Activated CD8-positive, alpha-beta T cell treated with anti-CD3 and anti-CD28 coated beads, Interleukin-2, amount 10 ng/mL, durations not matched to agents 7 days and 5 days (primary cell): ENCODE data around the gene DDX51. TPM values are rescaled to one million over a fixed set of nuclear protein-coding genes. Genes with fewer than 3 reads are reported as not detected.
"Not testable (repeated sequence)": the region's sequence is repeated elsewhere in the genome, so short reads cannot be mapped to it uniquely, and the experiment has no call there.

Experiments
- ATAC-seq: fragments of 150-1000 bp; cut with Tn5 transposase; one replicate; pipeline ENCODE4 v1.10.0; 2021; ENCODE audit warnings: moderate library complexity
- CTCF ChIA-PET: fragments of 350-600 bp; sonication (Branson Sonifier 250); formaldehyde crosslinking; loops from one replicate; lab custom pipeline; 2021; ENCODE audit warnings: antibody characterized with exemption; lab: Charles Lee
- POLR2A ChIA-PET: fragments of 350-600 bp; sonication (Branson Sonifier 250); formaldehyde crosslinking; loops from one replicate; lab custom pipeline; 2021; ENCODE audit warnings: antibody characterized with exemption; lab: Charles Lee
- DNase-seq: peaks from one replicate; pipeline ENCODE4 v3.0.0-alpha.2; 2020
- H3K27ac Mint-ChIP-seq: one replicate; pipeline ENCODE4 v1.8.0; 2021; ENCODE audit warnings: mild to moderate bottlenecking, mixed read lengths
- H3K27me3 Mint-ChIP-seq: one replicate; pipeline ENCODE4 v1.8.0; 2021; ENCODE audit warnings: low read depth, mixed read lengths
- H3K36me3 Mint-ChIP-seq: one replicate; pipeline ENCODE4 v1.8.0; 2021; ENCODE audit warnings: low read depth, mixed read lengths
- H3K4me1 Mint-ChIP-seq: one replicate; pipeline ENCODE4 v1.8.0; 2021; ENCODE audit warnings: low read depth, mixed read lengths
- H3K4me3 Mint-ChIP-seq: one replicate; pipeline ENCODE4 v1.8.0; 2021; ENCODE audit warnings: mild to moderate bottlenecking, mixed read lengths
- H3K9me3 Mint-ChIP-seq: one replicate; pipeline ENCODE4 v1.8.0; 2022; ENCODE audit warnings: mixed read lengths; ENCODE audit not compliant: insufficient read depth
- total RNA-seq, 2 experiments: library from RNA; stranded (reverse); gene quantifications; one replicate each; pipeline ENCODE4 v1.2.3, GENCODE V29; 2021

DDX51 gene
- total RNA-seq, 2 experiments from 2014 or later: 27.6 to 28.4 TPM

GRCh38 chr12:132149526-132149925 lies 5.4 kb upstream of the DDX51 start:
- H3K36me3 Mint-ChIP-seq, H3K9me3 Mint-ChIP-seq, CTCF ChIA-PET, H3K27ac Mint-ChIP-seq, POLR2A ChIA-PET, DNase-seq, ATAC-seq, H3K4me3 Mint-ChIP-seq, H3K27me3 Mint-ChIP-seq: not testable (repeated sequence)
- peaks cover 21% of the 10 kb centered on the region for H3K4me1 Mint-ChIP-seq

GRCh38 chr12:132148368-132149045 lies 4.4 kb upstream of the DDX51 start:
- H3K27ac Mint-ChIP-seq: no peak overlapping the region
- H3K9me3 Mint-ChIP-seq: no peaks in the 10 kb centered on the region
- peaks cover 21% of the 10 kb centered on the region for H3K4me1 Mint-ChIP-seq
- no peak overlapping the region for H3K4me3 Mint-ChIP-seq
- POLR2A ChIA-PET: no interaction called here
- H3K27me3 Mint-ChIP-seq: no peaks in the 10 kb centered on the region
- CTCF ChIA-PET: no interaction called here
- DNase-seq (no peak), ATAC-seq (no peak)
- peaks cover 12% of the 10 kb centered on the region for H3K36me3 Mint-ChIP-seq

GRCh38 chr12:132147423-132148367 lies 3.6 kb upstream of the DDX51 start:
- no peak for DNase-seq
- peaks cover 12% of the 10 kb centered on the region for H3K36me3 Mint-ChIP-seq
- no peak overlapping the region for H3K27ac Mint-ChIP-seq
- no peaks in the 10 kb centered on the region for H3K9me3 Mint-ChIP-seq
- H3K4me3 Mint-ChIP-seq: no peak overlapping the region
- no peaks in the 10 kb centered on the region for H3K27me3 Mint-ChIP-seq
- ATAC-seq: no peak
- POLR2A ChIA-PET: no interaction called here
- CTCF ChIA-PET: no interaction called here
- H3K4me1 Mint-ChIP-seq: peaks cover 26% of the 10 kb centered on the region

GRCh38 chr12:132146772-132147422 lies 2.8 kb upstream of the DDX51 start:
- Mint-ChIP-seq H3K4me3 (no peak overlapping the region), H3K4me1 (peaks cover 32% of the 10 kb centered on the region), H3K36me3 (peaks cover 12% of the 10 kb centered on the region), H3K9me3 (no peaks in the 10 kb centered on the region), H3K27me3 (no peaks in the 10 kb centered on the region), H3K27ac (no peak overlapping the region)
- no peak for DNase-seq
- CTCF ChIA-PET: interaction anchor here (0.8 kb wide), 1 partner anchor 72 kb away, joined by 3 read pairs; no protein-coding TSS in a partner anchor
- no peak for ATAC-seq
- POLR2A ChIA-PET: interaction anchor here (0.8 kb wide), 1 partner anchor 9 kb away, joined by 3 read pairs; no protein-coding TSS in a partner anchor

GRCh38 chr12:132146098-132146497 lies 2.0 kb upstream of the DDX51 start:
- H3K4me1 Mint-ChIP-seq: peaks cover 32% of the 10 kb centered on the region
- H3K36me3 Mint-ChIP-seq: peaks cover 12% of the 10 kb centered on the region
- ATAC-seq: no peak
- CTCF ChIA-PET: no interaction called here
- peak overlapping the region; percentile 91 for H3K4me3 Mint-ChIP-seq
- no peak for DNase-seq
- no peaks in the 10 kb centered on the region for H3K27me3 Mint-ChIP-seq
- H3K9me3 Mint-ChIP-seq: no peaks in the 10 kb centered on the region
- POLR2A ChIA-PET: interaction anchor here (0.8 kb wide), 1 partner anchor 8 kb away, joined by 3 read pairs; no protein-coding TSS in a partner anchor
- peak overlapping the region; percentile 92 for H3K27ac Mint-ChIP-seq

- Mint-ChIP-seq H3K36me3 (peaks cover 12% of the 10 kb centered on the region), H3K27ac (peak overlapping the region; percentile 92), H3K27me3 (no peaks in the 10 kb centered on the region), H3K9me3 (no peaks in the 10 kb centered on the region), H3K4me1 (peaks cover 32% of the 10 kb centered on the region), H3K4me3 (peak overlapping the region; percentile 91)
- ATAC-seq (no peak), DNase-seq (no peak)
- ChIA-PET POLR2A (no interaction called here), CTCF (no interaction called here)
Observed at GRCh38 chr12:132145334-132145733, 1.2 kb upstream of the DDX51 start.

DNA sequence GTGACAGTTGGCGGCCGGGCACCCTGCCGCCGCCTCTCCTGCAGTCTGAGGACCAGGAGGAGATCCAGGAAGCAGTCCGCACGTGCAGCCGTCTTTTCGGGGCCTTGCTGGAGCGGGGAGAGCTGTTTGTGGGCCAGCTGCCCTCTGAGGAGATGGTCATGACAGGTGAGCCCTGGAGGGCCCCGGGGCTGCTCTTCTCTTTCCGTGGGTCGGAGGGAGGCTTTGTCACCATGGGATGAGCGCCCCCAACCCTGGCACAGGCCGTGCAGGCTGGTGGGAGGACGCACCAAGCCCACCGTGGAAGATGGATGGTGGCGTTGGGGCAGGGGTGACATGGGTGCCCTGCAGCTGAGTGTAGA lies 670 bp upstream of the DDX51 start:
- peak; percentile 24 for ATAC-seq
- POLR2A ChIA-PET: no interaction called here
- DNase-seq: no peak
- peak overlapping the region; percentile 91 for H3K4me3 Mint-ChIP-seq
- CTCF ChIA-PET: no interaction called here
- H3K27ac Mint-ChIP-seq: peak overlapping the region; percentile 92
- H3K36me3 Mint-ChIP-seq: peaks cover 15% of the 10 kb centered on the region
- no peaks in the 10 kb centered on the region for H3K27me3 Mint-ChIP-seq
- peaks cover 32% of the 10 kb centered on the region for H3K4me1 Mint-ChIP-seq
- H3K9me3 Mint-ChIP-seq: no peaks in the 10 kb centered on the region

DNA sequence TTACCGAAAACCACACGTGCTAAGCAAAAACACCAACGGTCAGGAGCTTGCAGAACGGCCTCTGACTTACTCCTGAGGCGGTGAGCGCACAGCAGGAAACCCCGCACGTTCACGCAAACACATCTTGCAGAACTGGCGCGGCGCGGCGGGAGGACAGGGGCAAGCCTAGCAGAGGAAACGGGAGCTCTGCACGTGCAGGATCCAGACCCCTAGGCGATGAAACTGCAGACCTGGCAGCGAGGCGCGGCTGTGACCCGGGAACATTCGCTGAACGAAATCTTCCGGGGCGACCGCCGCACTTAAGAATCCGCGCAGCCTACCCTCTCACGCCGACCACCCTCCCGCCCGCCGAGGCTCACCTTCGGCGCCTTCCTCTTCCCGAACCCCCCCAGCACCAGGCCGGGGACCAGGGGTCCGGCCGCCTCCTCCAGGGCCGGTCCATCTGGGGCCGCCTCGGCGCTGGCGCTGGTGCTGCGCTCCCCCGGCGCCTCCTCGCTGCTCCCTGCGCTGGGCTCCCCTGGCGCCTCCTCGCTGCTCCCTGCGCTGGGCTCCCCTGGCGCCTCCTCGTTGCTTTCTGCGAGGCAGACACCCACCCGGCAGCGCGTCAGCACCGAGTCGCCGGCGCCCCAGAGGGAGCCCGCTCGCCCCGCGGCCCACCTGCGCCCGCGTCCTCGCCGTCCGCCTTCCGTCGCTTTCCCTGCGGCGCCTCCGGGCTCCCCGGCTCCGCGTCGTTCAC lies 615 bp downstream of the DDX51 start:
- peak; percentile 54 for ATAC-seq
- peak; percentile 47 for DNase-seq
- H3K4me3 Mint-ChIP-seq: peak overlapping the region; percentile 74
- H3K4me1 Mint-ChIP-seq: peaks cover 32% of the 10 kb centered on the region
- no peaks in the 10 kb centered on the region for H3K9me3 Mint-ChIP-seq
- peak overlapping the region; percentile 76 for H3K27ac Mint-ChIP-seq
- peaks cover 22% of the 10 kb centered on the region for H3K36me3 Mint-ChIP-seq
- ChIA-PET POLR2A (no interaction called here), CTCF (no interaction called here)
- H3K27me3 Mint-ChIP-seq: no peaks in the 10 kb centered on the region

- ChIA-PET POLR2A (interaction anchor here (1.7 kb wide), 1 partner anchor 58 kb away, joined by 4 read pairs; no protein-coding TSS in a partner anchor), CTCF (no interaction called here)
- peak overlapping the region; percentile 74 for H3K4me3 Mint-ChIP-seq
- DNase-seq (no peak), ATAC-seq (no peak)
- peaks cover 21% of the 10 kb centered on the region for H3K36me3 Mint-ChIP-seq
- no peaks in the 10 kb centered on the region for H3K27me3 Mint-ChIP-seq
- peaks cover 32% of the 10 kb centered on the region for H3K4me1 Mint-ChIP-seq
- peak overlapping the region; percentile 76 for H3K27ac Mint-ChIP-seq
- H3K9me3 Mint-ChIP-seq: no peaks in the 10 kb centered on the region
Observed at GRCh38 chr12:132142679-132143335, 1.3 kb downstream of the DDX51 start.

DNA sequence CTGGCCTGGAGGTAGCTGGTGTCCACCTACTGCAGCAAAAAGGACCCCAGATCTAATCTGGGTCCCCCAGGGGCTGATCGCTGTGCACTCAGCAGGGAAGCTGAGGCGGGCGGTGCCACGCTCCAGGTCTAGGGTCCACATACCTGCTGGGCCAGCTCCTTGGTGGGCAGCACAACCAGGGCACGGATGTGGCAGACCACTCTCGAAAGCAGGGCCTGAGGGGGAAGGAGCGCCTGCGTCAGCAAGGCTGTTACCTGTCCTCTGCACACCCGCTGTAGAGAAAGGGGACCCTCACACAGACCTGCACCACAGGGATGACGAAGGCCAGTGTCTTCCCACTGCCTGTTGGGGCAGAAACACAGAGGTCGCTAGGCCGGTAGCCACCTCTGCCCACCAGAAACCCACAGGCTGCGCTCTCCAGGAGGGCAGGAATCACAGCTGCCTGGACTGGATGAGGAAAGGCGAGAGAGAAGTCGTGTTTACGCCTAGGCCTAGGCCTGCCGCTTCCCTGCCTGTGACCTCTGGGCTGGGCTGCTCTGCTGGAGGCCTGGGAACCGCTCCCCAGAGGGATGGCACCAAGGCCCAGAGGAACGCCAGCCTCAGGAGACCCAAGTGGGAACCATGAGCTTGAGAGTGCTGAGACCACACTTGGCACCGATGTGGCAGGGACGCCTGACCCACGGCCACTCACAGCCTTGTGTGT lies 2.0 kb downstream of the DDX51 start:
- POLR2A ChIA-PET: interaction anchor here (1.7 kb wide), 1 partner anchor 57 kb away, joined by 4 read pairs; no protein-coding TSS in a partner anchor

More for the DNA sequence above, 2.0 kb downstream of the DDX51 start:
- H3K4me3 Mint-ChIP-seq: peak overlapping the region; percentile 74
- CTCF ChIA-PET: no interaction called here
- H3K27ac Mint-ChIP-seq: peak overlapping the region; percentile 76
- no peaks in the 10 kb centered on the region for H3K9me3 Mint-ChIP-seq
- H3K27me3 Mint-ChIP-seq: no peaks in the 10 kb centered on the region
- peaks cover 25% of the 10 kb centered on the region for H3K36me3 Mint-ChIP-seq
- no peak for DNase-seq
- ATAC-seq: no peak
- H3K4me1 Mint-ChIP-seq: peaks cover 32% of the 10 kb centered on the region
